ENCODE data around the gene RPP25L. TPM values are rescaled to one million over a fixed set of nuclear protein-coding genes. Genes with fewer than 3 reads are reported as not detected.

The RPP25L gene
- total RNA-seq, 4 donors from 2014 or later: 18.4 to 27.3 (median 22.4) TPM

DNA sequence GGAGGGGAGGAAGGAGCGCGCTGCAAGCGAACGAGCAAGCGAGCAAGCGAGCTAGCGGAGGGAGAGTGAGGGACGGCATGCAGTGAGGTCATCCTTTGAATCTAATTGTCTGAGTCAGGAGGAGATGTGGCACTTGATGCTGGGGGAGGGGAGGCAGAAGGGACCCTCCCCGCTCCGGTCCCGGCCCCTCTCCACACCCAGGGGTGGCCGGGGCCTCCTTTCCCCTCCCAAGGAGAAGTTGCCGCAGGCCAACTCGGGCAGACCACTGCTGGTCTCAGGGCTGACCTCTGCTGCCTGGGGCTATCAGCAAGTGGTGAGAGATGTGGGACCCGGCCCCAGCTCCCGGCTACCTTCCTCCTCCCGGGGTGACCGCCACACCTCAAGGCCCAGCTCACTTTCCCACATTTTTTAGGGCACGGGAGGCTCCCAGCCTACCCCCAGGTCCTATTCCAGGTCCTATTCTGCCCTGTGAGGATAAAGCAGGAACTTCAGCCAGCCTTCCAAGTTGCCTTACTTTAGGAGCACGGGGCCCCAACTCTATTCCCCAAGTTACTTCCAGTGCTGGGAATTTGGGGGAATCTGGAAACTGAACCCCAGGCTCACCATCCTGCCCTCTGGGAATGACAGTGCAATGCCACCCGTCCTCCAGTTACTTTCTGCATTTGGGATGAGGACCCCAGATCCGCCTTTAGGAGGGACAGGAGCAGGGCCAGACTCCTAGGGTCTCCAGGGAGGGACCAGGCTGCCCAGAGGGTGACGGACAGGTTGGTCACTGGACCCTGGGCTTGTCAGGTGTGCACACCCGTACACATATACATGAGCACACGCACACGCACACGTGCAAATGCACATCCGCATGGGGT is 33.4 kb downstream of the RPP25L start:
- TF ChIP-seq, protein P1, sequence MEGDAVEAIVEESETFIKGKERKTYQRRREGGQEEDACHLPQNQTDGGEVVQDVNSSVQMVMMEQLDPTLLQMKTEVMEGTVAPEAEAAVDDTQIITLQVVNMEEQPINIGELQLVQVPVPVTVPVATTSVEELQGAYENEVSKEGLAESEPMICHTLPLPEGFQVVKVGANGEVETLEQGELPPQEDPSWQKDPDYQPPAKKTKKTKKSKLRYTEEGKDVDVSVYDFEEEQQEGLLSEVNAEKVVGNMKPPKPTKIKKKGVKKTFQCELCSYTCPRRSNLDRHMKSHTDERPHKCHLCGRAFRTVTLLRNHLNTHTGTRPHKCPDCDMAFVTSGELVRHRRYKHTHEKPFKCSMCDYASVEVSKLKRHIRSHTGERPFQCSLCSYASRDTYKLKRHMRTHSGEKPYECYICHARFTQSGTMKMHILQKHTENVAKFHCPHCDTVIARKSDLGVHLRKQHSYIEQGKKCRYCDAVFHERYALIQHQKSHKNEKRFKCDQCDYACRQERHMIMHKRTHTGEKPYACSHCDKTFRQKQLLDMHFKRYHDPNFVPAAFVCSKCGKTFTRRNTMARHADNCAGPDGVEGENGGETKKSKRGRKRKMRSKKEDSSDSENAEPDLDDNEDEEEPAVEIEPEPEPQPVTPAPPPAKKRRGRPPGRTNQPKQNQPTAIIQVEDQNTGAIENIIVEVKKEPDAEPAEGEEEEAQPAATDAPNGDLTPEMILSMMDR (IDR thresholded peaks at IDR 0.05; ENCODE audit: low read depth): no peak

DNA sequence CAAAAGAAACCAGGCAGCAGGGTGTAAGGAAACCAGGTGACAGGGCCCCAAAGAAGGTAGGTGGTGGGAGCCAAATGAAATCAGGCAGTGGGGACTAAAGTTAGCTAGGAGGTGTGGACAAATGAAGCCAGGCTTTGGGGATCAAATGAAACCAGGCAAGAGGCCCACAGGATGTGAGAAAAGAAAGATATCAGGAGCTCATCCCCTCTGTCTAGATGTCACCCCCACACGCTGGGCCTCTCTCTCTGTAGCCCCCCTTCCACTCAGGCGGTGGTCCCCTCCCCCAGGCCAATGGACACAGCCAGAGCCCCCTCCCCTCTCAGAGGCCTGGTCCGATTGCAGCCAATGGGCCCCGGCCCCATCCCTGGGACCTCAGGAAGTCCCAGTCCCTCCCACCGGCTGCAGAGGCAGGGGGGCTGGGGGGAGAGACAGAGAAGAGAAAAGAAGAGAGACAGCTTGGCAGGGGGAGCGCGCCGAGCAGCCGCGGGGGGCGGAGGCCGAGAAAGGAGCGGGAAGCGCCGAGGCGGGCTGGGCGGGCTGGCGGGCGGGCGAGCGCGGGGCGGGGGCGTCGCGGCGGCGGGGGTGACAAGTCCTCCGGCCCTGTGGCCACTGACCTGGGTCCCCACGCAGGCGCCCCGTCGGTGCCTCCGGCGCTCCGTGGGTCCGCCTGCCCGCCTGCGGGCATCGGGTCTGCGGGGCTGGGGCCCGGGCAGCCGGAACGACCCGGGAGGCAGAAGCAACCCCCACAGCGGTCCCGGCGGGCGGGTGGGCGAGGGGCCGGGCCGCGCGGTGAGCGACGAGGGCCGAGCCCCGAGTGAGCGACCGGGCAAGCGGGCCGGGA is 34.3 kb downstream of the RPP25L start:
- TF ChIP-seq, protein P1 (IDR thresholded peaks at IDR 0.05; ENCODE audit: low read depth): no peak

DNA sequence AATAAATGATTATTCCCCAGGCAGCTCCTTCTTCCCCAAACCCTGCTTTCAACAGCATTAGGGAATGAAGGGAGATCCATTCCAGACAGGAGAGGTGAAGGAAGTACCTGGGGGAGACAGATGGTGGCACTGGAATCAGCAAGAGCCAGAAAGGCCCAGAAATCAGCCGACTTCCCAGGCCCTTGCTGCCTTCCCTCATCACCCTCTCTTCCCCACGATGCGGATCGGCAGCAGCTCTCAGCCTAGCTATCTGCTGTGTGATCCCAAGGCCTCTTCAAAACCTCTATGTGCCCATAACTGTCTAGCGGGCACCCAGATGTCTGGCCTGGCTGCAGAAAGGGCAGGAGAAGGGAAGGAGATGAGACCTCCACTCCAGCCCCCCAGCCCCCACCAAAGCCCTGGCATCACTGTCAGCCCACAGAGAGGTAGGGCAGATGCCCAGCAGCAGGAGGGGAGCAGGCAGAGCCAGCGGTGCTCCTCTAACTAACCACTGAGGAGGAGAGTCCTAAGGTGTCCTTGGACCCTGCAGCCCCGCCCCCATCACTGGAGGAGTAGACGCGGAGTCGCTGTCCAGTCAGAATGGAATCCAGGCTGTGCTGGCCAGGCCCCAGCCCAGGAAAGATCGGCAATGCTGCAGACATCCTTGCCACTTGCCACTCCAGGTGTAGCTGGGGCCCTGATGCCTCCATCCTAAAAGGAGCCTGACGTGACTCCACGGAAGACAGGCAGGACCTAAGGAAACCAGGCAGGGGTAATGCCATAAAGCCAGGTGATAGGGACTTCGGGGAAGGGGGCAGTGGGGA is 35.1 kb downstream of the RPP25L start:
- TF ChIP-seq, protein P1 (IDR thresholded peaks at IDR 0.05; ENCODE audit: low read depth): no peak

DNA sequence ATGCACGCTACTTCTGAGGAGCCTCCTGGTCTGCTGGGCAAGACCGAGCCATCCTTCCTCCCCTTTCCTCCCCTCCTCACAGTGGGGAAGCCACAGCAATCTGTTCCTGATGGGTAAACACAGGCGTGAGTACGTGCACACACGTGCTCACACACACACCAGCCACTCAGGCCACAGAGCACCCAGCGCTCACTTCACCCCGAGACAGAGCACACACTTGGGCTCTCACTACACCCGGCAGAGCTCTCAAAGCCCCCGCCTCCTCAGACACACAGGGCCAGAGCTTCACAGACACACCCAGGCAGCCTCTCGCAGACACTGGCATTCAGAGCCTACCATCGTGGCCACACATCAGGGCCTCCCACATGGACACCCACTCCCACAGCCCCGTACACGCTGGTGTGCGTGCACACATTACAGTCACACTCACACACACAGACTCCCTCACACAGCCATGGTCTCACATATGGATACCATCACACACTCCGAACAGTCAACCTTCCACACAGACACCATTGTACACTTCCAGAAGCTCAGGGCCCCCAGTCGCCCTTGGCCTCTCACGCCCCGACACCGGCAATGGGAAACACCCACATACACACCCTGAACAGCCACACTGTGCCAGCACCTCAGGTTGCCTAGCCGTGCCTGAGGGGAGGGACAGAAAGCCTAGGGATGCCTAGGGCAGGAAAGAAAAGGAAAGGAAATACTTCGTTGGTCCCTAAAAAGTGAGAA is 35.9 kb downstream of the RPP25L start:
- TF ChIP-seq, protein P1 (IDR thresholded peaks at IDR 0.05; ENCODE audit: low read depth): no peak

DNA sequence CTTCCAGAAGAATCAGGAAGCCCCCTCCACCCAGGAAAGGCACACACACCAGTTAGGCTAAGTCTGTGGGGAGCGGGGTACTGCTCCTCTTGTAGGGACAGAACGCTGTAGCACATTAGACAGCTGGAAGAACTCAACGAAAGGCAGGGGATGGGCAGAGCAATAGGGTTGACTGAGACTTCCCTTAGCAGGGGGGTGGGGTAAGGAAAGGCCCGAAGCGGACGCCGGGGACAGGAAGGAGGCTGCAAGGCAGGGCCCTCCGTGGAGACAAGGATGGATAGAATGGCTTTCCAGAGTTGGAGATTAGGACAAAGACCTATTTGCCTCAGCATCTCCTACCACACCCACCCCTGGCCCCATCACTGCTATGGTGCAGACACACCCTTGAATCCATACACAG is 36.7 kb downstream of the RPP25L start:
- TF ChIP-seq, protein P1 (IDR thresholded peaks at IDR 0.05; ENCODE audit: low read depth): no peak

DNA sequence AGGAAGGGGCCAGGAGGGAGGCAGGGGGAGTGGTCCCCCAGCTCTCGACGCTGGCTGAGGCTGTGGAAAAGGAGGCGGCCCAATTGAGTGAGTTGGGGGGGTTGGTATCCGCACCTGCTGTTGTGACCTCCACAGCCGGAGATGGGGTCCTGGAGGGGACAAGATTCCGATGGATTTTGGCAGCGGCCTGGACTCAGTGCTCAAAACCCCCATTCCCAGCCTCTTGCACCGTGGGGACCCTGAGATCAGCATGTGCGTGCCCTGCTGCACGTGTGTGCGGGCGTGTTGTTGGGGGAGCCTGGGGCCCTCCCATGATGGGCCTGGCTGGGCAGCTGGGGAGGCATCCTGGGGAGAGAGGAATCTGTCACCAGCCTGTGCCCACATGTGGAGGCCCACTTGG is 37.3 kb downstream of the RPP25L start:
- TF ChIP-seq, protein P1 (IDR thresholded peaks at IDR 0.05; ENCODE audit: low read depth): no peak
